Endothelial cell of umbilical vein (primary cell): ENCODE data around the gene SPEF2.

ENCODE experiments used
- EZH2 ChIP-seq: IDR thresholded peaks from 2 replicates; pipeline ENCODE4 v1.6.1; 2012; ENCODE audit warnings: borderline replicate concordance, low read depth, mild to moderate bottlenecking, moderate library complexity, low read length, inconsistent platforms; ENCODE audit not compliant: severe bottlenecking
- FOS ChIP-seq: IDR thresholded peaks from 2 replicates; pipeline ENCODE4 v1.6.1; 2011; ENCODE audit warnings: mild to moderate bottlenecking, low read length, moderate library complexity, borderline replicate concordance; ENCODE audit not compliant: insufficient read depth
- GATA2 ChIP-seq: IDR thresholded peaks from 2 replicates; pipeline ENCODE4 v1.7.0; 2011; ENCODE audit warnings: low read depth, mild to moderate bottlenecking, moderate library complexity, mixed read lengths, low read length; ENCODE audit not compliant: insufficient read length, insufficient read depth
- JUN ChIP-seq: IDR thresholded peaks from 2 replicates; pipeline ENCODE4 v1.6.1; 2011; ENCODE audit warnings: borderline replicate concordance, low read depth; ENCODE audit not compliant: insufficient read length, insufficient read depth
- POLR2A ChIP-seq: IDR thresholded peaks from 2 replicates; pipeline ENCODE4 v1.6.1; 2012; ENCODE audit warnings: low read depth, mild to moderate bottlenecking, control low read depth, low read length
- POLR2AphosphoS5 ChIP-seq: IDR thresholded peaks from 2 replicates; pipeline ENCODE4 v1.6.1; 2012; ENCODE audit warnings: low read depth, mild to moderate bottlenecking, control low read depth, low read length, moderate library complexity; ENCODE audit not compliant: insufficient read depth
- TF ChIP-seq, protein P1 (sequence below), 2 donors: IDR thresholded peaks; 1 replicate in 1 of 2; 2 replicates in 1 of 2; pipeline ENCODE4 v1.5.1; 2011; ENCODE audit warnings: low read length in 2 of 2, mild to moderate bottlenecking in 2 of 2, moderate library complexity in 2 of 2, control low read depth in 1 of 2, inconsistent platforms in 1 of 2, low read depth in 1 of 2; ENCODE audit not compliant: insufficient read depth in 1 of 2; ENCODE audit errors: extremely low read depth in 1 of 2
- TF ChIP-seq, protein P2 (sequence below): IDR thresholded peaks from 2 replicates; pipeline ENCODE4 v1.6.1; 2011; ENCODE audit not compliant: insufficient read depth, insufficient read length

DNA sequence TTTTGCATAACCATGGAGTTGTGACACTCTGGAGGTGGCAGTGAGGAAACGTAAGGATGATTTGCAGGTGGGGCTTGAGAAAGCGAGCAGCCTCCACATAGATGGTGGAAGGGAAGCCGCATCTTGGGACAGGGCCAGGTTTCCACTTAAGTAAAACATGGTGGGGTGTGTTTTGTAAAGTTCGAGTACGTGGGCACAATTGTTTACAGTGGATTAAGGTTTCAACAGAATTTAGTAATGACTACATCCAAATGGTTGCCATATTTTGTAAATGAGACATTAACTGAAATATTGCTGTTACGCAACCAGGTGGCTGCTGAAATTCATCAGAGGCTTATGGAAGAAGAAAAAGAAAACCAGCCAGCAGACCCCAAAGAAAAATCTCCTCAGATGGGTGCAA lies 153.6 kb downstream of the SPEF2 start:
- TF ChIP-seq, protein P1, sequence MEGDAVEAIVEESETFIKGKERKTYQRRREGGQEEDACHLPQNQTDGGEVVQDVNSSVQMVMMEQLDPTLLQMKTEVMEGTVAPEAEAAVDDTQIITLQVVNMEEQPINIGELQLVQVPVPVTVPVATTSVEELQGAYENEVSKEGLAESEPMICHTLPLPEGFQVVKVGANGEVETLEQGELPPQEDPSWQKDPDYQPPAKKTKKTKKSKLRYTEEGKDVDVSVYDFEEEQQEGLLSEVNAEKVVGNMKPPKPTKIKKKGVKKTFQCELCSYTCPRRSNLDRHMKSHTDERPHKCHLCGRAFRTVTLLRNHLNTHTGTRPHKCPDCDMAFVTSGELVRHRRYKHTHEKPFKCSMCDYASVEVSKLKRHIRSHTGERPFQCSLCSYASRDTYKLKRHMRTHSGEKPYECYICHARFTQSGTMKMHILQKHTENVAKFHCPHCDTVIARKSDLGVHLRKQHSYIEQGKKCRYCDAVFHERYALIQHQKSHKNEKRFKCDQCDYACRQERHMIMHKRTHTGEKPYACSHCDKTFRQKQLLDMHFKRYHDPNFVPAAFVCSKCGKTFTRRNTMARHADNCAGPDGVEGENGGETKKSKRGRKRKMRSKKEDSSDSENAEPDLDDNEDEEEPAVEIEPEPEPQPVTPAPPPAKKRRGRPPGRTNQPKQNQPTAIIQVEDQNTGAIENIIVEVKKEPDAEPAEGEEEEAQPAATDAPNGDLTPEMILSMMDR (IDR thresholded peaks at IDR 0.05; ENCODE audit: extremely low read depth in 1 of 2, insufficient read depth in 1 of 2, low read depth in 1 of 2, low read length in 2 of 2): no peak
- TF ChIP-seq JUN: no peak
- no peak for TF ChIP-seq POLR2AphosphoS5
- TF ChIP-seq POLR2A: no peak
- TF ChIP-seq EZH2: no peak
- TF ChIP-seq, protein P2, sequence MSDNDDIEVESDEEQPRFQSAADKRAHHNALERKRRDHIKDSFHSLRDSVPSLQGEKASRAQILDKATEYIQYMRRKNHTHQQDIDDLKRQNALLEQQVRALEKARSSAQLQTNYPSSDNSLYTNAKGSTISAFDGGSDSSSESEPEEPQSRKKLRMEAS: no peak
- no peak for TF ChIP-seq FOS
- TF ChIP-seq GATA2: no peak
